GM18868 (cell line): Measurements from ENCODE around the gene TMEM222.

Source experiments
- ATAC-seq: cut with Tn5 transposase; IDR thresholded peaks from one replicate; pipeline ENCODE4 v1.9.1; 2021; ENCODE audit warnings: mild to moderate bottlenecking, moderate library complexity; ENCODE audit not compliant: unreplicated experiment

The TMEM222 gene

GRCh38 chr1:27306071-27306470, 15.9 kb upstream of the TMEM222 start:
- no peak for ATAC-seq

GRCh38 chr1:27306892-27307761, 14.8 kb upstream of the TMEM222 start:
- no peak for ATAC-seq

- no peak for ATAC-seq
Measured at GRCh38 chr1:27307874-27308598, 13.9 kb upstream of the TMEM222 start.

GRCh38 chr1:27314169-27314568, 7.8 kb upstream of the TMEM222 start:
- no peak for ATAC-seq

GRCh38 chr1:27314737-27315136, 7.2 kb upstream of the TMEM222 start:
- ATAC-seq, result no peak

GRCh38 chr1:27316860-27317259, 5.1 kb upstream of the TMEM222 start:
- ATAC-seq, result no peak

- no peak for ATAC-seq
Measured at GRCh38 chr1:27318136-27318535, 3.8 kb upstream of the TMEM222 start.

- ATAC-seq, result no peak
Measured at GRCh38 chr1:27318596-27318995, 3.4 kb upstream of the TMEM222 start.

- no peak for ATAC-seq
Measured at GRCh38 chr1:27322569-27323240, 742 bp downstream of the TMEM222 start.

GRCh38 chr1:27325286-27325685, 3.3 kb downstream of the TMEM222 start:
- no peak for ATAC-seq

- no peak for ATAC-seq
Measured at GRCh38 chr1:27327964-27328363, 6.0 kb downstream of the TMEM222 start.

- ATAC-seq, result no peak
Measured at GRCh38 chr1:27330786-27331185, 8.8 kb downstream of the TMEM222 start.

- ATAC-seq, result no peak
Measured at GRCh38 chr1:27331426-27331825, 9.5 kb downstream of the TMEM222 start.

- ATAC-seq, result no peak
Measured at GRCh38 chr1:27331922-27332321, 10.0 kb downstream of the TMEM222 start.

- no peak for ATAC-seq
Measured at GRCh38 chr1:27332536-27333281, 10.7 kb downstream of the TMEM222 start.

GRCh38 chr1:27333717-27334279, 11.8 kb downstream of the TMEM222 start:
- no peak for ATAC-seq

- ATAC-seq, result no peak
Measured at GRCh38 chr1:27335506-27336422, 13.8 kb downstream of the TMEM222 start.

GRCh38 chr1:27336756-27337155, 14.8 kb downstream of the TMEM222 start:
- no peak for ATAC-seq

- ATAC-seq, result no peak
Measured at GRCh38 chr1:27338751-27339150, 16.8 kb downstream of the TMEM222 start.

GRCh38 chr1:27339213-27339612, 17.2 kb downstream of the TMEM222 start:
- ATAC-seq, result no peak
